Measurements from ENCODE around the gene SDCCAG8. TPM values are rescaled to one million over a fixed set of nuclear protein-coding genes. Genes with fewer than 3 reads are reported as not detected.

Gene SDCCAG8
- total RNA-seq, 2 donors from 2014 or later, result 29.0 to 34.5 TPM

DNA sequence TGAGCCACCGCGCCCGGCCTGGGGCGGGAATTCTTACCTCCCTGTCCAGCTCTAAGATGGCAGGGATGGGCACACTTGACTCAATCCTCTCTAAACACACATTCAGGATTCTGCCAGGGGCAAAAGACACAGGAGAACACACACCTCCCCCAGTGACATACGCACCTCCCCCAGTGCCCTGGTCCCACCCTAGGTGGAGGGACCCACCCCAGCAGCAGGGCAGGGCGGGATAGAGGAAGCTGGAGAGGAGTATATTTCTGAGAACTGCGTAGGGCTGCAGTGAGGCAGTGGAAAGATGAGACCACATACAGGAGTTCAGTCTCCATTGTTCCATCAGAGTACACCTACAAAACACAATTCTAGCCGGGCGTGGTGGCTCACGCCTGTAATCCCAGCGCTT, 92.5 kb downstream of the SDCCAG8 start:
- TF ChIP-seq, protein P1, sequence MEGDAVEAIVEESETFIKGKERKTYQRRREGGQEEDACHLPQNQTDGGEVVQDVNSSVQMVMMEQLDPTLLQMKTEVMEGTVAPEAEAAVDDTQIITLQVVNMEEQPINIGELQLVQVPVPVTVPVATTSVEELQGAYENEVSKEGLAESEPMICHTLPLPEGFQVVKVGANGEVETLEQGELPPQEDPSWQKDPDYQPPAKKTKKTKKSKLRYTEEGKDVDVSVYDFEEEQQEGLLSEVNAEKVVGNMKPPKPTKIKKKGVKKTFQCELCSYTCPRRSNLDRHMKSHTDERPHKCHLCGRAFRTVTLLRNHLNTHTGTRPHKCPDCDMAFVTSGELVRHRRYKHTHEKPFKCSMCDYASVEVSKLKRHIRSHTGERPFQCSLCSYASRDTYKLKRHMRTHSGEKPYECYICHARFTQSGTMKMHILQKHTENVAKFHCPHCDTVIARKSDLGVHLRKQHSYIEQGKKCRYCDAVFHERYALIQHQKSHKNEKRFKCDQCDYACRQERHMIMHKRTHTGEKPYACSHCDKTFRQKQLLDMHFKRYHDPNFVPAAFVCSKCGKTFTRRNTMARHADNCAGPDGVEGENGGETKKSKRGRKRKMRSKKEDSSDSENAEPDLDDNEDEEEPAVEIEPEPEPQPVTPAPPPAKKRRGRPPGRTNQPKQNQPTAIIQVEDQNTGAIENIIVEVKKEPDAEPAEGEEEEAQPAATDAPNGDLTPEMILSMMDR (IDR thresholded peaks at IDR 0.05), result no peak
- H3K27me3 ChIP-seq, result no peaks in the 10 kb centered on the region
- no peak overlapping the region for H3K27ac ChIP-seq
- H3K4me3 ChIP-seq, result no peak overlapping the region
- H3K4me1 ChIP-seq, result no peaks in the 10 kb centered on the region
- no peaks in the 10 kb centered on the region for H3K9me3 ChIP-seq
- no peak for DNase-seq (ENCODE audit: low spot score)
- no peaks in the 10 kb centered on the region for H3K36me3 ChIP-seq

DNA sequence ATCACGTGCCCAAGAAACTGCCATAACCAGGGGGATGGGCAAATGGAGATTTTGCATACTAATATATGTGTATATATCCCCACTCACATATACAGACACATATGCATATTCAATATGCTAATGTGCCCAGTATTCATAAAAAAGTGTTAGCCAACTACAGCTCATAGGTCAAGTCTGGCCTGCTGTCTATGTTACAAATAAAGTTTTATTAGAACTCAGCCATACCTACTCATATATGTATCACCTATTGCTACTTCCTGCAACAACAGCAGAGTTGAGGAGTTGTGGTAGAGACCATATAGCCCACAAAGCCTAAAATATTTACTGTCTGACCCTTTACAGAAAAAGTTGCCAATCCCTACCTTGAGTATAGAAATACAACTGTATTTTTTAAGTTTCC, 93.3 kb downstream of the SDCCAG8 start:
- no peak overlapping the region for H3K27ac ChIP-seq
- H3K27me3 ChIP-seq, result no peaks in the 10 kb centered on the region
- no peak overlapping the region for H3K4me3 ChIP-seq
- no peaks in the 10 kb centered on the region for H3K36me3 ChIP-seq
- no peak for DNase-seq (ENCODE audit: low spot score)
- H3K4me1 ChIP-seq, result no peaks in the 10 kb centered on the region
- H3K9me3 ChIP-seq, result no peaks in the 10 kb centered on the region
- TF ChIP-seq, protein P1 (IDR thresholded peaks at IDR 0.05), result no peak

DNA sequence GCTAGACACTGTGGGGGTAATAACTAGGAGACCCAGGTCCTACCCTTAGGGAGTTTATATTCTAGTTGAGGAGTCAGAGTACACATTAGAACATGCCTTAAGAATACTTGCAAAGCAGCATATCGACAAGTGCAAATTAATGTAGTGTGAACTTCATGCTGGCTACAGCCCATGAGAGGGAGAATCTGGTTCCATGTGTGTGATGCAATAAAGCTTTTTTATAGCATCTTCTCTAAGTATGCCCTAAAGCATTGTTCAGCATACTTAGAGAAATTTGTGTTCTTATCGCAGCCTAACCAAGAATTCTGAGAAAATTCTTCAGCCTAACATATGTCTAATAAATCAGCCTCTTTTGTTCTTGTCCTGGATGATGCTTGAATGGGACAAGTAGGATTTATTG, 95.5 kb downstream of the SDCCAG8 start:
- Histone ChIP-seq H3K9me3 (no peaks in the 10 kb centered on the region), H3K4me1 (no peaks in the 10 kb centered on the region), H3K27ac (no peak overlapping the region), H3K27me3 (no peaks in the 10 kb centered on the region), H3K4me3 (no peak overlapping the region), H3K36me3 (no peaks in the 10 kb centered on the region)
- DNase-seq (ENCODE audit: low spot score), result no peak
- TF ChIP-seq, protein P1 (IDR thresholded peaks at IDR 0.05), result no peak

DNA sequence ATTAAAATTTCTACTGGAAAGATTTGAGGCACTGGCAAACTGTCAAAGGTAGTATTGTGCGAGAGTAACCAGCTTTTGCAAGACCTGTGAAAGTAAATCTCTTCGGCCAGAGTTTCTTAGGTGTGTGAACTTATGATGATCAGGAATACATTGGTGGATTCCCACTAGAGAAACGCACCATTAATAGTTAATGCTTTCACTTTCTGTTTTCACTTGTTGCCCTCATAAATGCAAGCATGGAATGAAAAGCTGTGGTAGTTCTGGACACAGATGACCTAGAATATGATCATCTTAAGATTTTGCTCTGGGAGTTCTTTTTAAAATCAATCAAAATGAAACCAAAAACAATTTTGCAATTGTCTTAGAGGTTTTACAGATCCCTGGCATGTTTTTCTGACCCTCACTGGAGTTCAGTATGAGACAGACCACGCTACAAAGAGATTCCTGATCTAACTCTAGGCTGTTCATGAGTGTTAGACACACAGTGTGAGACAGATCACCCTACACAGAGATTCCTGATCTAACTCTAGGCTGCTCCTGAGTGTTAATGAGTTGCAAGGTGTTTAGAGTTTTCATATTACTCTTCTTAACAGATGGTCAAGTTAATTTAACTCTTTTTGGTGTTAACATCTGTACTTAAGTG, 98.8 kb downstream of the SDCCAG8 start:
- Histone ChIP-seq H3K27me3 (no peaks in the 10 kb centered on the region), H3K4me3 (peak overlapping the region in 1 of 2 donors; percentile 10), H3K4me1 (no peaks in the 10 kb centered on the region), H3K9me3 (no peaks in the 10 kb centered on the region), H3K36me3 (peaks cover 5% of the 10 kb centered on the region), H3K27ac (no peak overlapping the region)
- DNase-seq (ENCODE audit: low spot score), result no peak
- TF ChIP-seq, protein P1 (IDR thresholded peaks at IDR 0.05), result no peak

DNA sequence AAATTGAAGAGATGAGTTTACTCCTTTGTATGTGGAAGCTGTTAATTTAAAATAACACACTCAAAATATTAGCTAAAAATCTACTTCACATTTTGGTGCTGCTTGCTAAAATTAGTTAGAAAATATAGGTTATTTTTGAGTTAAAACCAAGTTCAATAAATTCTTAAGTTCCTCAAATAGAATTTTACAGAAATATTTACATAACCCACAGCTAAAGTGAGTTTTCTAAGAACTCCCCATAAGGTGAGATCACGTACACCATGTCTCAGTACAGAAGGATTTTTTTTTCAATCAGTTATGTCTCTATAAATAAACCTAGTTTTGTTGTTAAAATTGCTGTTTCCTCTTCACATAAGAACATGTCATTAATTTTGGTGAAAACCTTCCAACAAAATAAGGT, 108.0 kb downstream of the SDCCAG8 start:
- no peaks in the 10 kb centered on the region for H3K27me3 ChIP-seq
- peaks cover 13% of the 10 kb centered on the region for H3K36me3 ChIP-seq
- H3K9me3 ChIP-seq, result no peaks in the 10 kb centered on the region
- no peak overlapping the region for H3K27ac ChIP-seq
- DNase-seq (ENCODE audit: low spot score), result no peak
- TF ChIP-seq, protein P1 (IDR thresholded peaks at IDR 0.05), result no peak
- no peaks in the 10 kb centered on the region for H3K4me1 ChIP-seq
- no peak overlapping the region for H3K4me3 ChIP-seq

DNA sequence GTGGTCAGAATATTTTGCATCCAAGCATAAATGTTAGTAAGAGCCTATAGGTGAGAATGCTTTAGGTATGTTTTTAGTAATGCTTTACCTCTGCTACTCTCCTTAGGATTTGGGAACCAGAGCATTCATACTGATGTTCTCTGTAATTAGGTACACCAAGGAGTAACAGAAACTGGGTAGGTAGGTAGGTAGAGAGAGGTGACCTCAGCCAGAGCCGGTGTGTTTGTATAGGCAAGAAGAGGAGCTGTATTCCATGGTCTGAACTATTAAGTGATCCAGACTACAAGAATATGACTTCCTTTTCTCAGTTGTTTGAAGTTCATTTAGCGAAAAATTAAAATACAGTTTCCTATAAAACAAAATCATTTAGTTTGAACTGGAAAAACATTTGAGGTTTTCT, 108.5 kb downstream of the SDCCAG8 start:
- Histone ChIP-seq H3K36me3 (peaks cover 13% of the 10 kb centered on the region), H3K9me3 (no peaks in the 10 kb centered on the region), H3K4me1 (no peaks in the 10 kb centered on the region), H3K27ac (no peak overlapping the region), H3K27me3 (no peaks in the 10 kb centered on the region), H3K4me3 (no peak overlapping the region)
- TF ChIP-seq, protein P1 (IDR thresholded peaks at IDR 0.05), result no peak
- DNase-seq (ENCODE audit: low spot score), result no peak
